Activated T-helper 2 cell treated with anti-CD3 and anti-CD28 coated beads, Interferon-gamma antibody, Interleukin-2, Interleukin-4, amounts not matched to agents 10 μg/mL and 5 μg/mL and 100 μg/mL, durations not matched to agents 14 hours and 24 hours and 36 hours (primary cell): ENCODE measurements around the gene DCDC1. TPM values are rescaled to one million over a fixed set of nuclear protein-coding genes. Genes with fewer than 3 reads are reported as not detected.

Experiments used
- DNase-seq: peaks from one replicate; pipeline ENCODE4 v3.0.0; 2021; ENCODE audit warnings: low spot score
- H3K27ac Mint-ChIP-seq: one replicate; pipeline ENCODE4 v1.8.0; 2021; ENCODE audit warnings: mixed read lengths
- H3K27me3 Mint-ChIP-seq: one replicate; pipeline ENCODE4 v1.8.0; 2021; ENCODE audit warnings: low read depth, mixed read lengths
- H3K36me3 Mint-ChIP-seq: one replicate; pipeline ENCODE4 v1.8.0; 2021; ENCODE audit warnings: low read depth, mixed read lengths
- H3K4me1 Mint-ChIP-seq: one replicate; pipeline ENCODE4 v1.8.0; 2021; ENCODE audit warnings: low read depth, mixed read lengths
- H3K4me3 Mint-ChIP-seq: one replicate; pipeline ENCODE4 v1.8.0; 2021; ENCODE audit warnings: low read depth, mild to moderate bottlenecking, moderate library complexity, mixed read lengths
- H3K9me3 Mint-ChIP-seq: one replicate; pipeline ENCODE4 v1.8.0; 2021; ENCODE audit warnings: mixed read lengths
- intact Hi-C: fragments of 100-400 bp; cut with micrococcal nuclease; formaldehyde crosslinking; loops from one replicate; pipeline ENCODE4 v1.15.1; 2023
- total RNA-seq: library from RNA; stranded (reverse); gene quantifications from 2 replicates; pipeline ENCODE4 v1.2.3, GENCODE V29; 2022

The DCDC1 gene
- total RNA-seq, 1 donor from 2014 or later: not detected

- Mint-ChIP-seq H3K9me3 (no peaks in the 10 kb centered on the region), H3K36me3 (no peaks in the 10 kb centered on the region), H3K27me3 (no peaks in the 10 kb centered on the region), H3K4me1 (no peaks in the 10 kb centered on the region), H3K27ac (no peak overlapping the region), H3K4me3 (no peak overlapping the region)
- intact Hi-C loops: no loop called here
- DNase-seq: no peak
These were observed 263.2 kb downstream of the DCDC1 start for GRCh38 chr11:31106326-31106725.

- no peaks in the 10 kb centered on the region for H3K9me3 Mint-ChIP-seq
- H3K4me1 Mint-ChIP-seq: no peaks in the 10 kb centered on the region
- DNase-seq: no peak
- no peaks in the 10 kb centered on the region for H3K36me3 Mint-ChIP-seq
- intact Hi-C loops: no loop called here
- H3K4me3 Mint-ChIP-seq: no peak overlapping the region
- H3K27ac Mint-ChIP-seq: no peak overlapping the region
- H3K27me3 Mint-ChIP-seq: no peaks in the 10 kb centered on the region
These were observed 266.7 kb downstream of the DCDC1 start for GRCh38 chr11:31102875-31103274.

GRCh38 chr11:31102316-31102715, 267.2 kb downstream of the DCDC1 start:
- intact Hi-C loops: no loop called here

GRCh38 chr11:31096191-31096805, 273.2 kb downstream of the DCDC1 start:
- Mint-ChIP-seq H3K9me3 (no peaks in the 10 kb centered on the region), H3K27me3 (no peaks in the 10 kb centered on the region), H3K36me3 (no peaks in the 10 kb centered on the region), H3K4me1 (no peaks in the 10 kb centered on the region), H3K27ac (no peak overlapping the region), H3K4me3 (no peak overlapping the region)
- intact Hi-C loops: no loop called here
- DNase-seq: no peak

More at GRCh38 chr11:31102316-31102715, 267.2 kb downstream of the DCDC1 start:
- Mint-ChIP-seq H3K36me3 (no peaks in the 10 kb centered on the region), H3K27me3 (no peaks in the 10 kb centered on the region), H3K4me1 (no peaks in the 10 kb centered on the region), H3K4me3 (no peak overlapping the region), H3K27ac (no peak overlapping the region), H3K9me3 (no peaks in the 10 kb centered on the region)
- no peak for DNase-seq

- DNase-seq: no peak
- intact Hi-C loops: no loop called here
- no peak overlapping the region for H3K27ac Mint-ChIP-seq
- H3K27me3 Mint-ChIP-seq: no peaks in the 10 kb centered on the region
- H3K9me3 Mint-ChIP-seq: peaks cover 18% of the 10 kb centered on the region
- no peaks in the 10 kb centered on the region for H3K36me3 Mint-ChIP-seq
- no peak overlapping the region for H3K4me3 Mint-ChIP-seq
- no peaks in the 10 kb centered on the region for H3K4me1 Mint-ChIP-seq
These were observed 276.9 kb downstream of the DCDC1 start for GRCh38 chr11:31092638-31093037.

- Mint-ChIP-seq H3K36me3 (no peaks in the 10 kb centered on the region), H3K4me1 (no peaks in the 10 kb centered on the region), H3K4me3 (no peak overlapping the region), H3K9me3 (peaks cover 18% of the 10 kb centered on the region), H3K27ac (no peak overlapping the region), H3K27me3 (no peaks in the 10 kb centered on the region)
- no peak for DNase-seq
- intact Hi-C loops: no loop called here
These were observed 280.4 kb downstream of the DCDC1 start for GRCh38 chr11:31089117-31089516.

GRCh38 chr11:31069447-31070205, 299.9 kb downstream of the DCDC1 start:
- Mint-ChIP-seq H3K4me1 (no peaks in the 10 kb centered on the region), H3K27ac (no peak overlapping the region), H3K27me3 (no peaks in the 10 kb centered on the region), H3K9me3 (no peaks in the 10 kb centered on the region), H3K4me3 (no peak overlapping the region), H3K36me3 (no peaks in the 10 kb centered on the region)
- DNase-seq: no peak
- intact Hi-C loops: no loop called here

- H3K4me1 Mint-ChIP-seq: no peaks in the 10 kb centered on the region
- intact Hi-C loops: no loop called here
- DNase-seq: no peak
- H3K36me3 Mint-ChIP-seq: no peaks in the 10 kb centered on the region
- H3K4me3 Mint-ChIP-seq: no peak overlapping the region
- H3K27me3 Mint-ChIP-seq: no peaks in the 10 kb centered on the region
- H3K9me3 Mint-ChIP-seq: no peaks in the 10 kb centered on the region
- no peak overlapping the region for H3K27ac Mint-ChIP-seq
These were observed 308.7 kb downstream of the DCDC1 start for GRCh38 chr11:31060880-31061279.

- no peak overlapping the region for H3K27ac Mint-ChIP-seq
- no peaks in the 10 kb centered on the region for H3K4me1 Mint-ChIP-seq
- no peak for DNase-seq
- intact Hi-C loops: no loop called here
- no peaks in the 10 kb centered on the region for H3K9me3 Mint-ChIP-seq
- no peaks in the 10 kb centered on the region for H3K36me3 Mint-ChIP-seq
- no peaks in the 10 kb centered on the region for H3K27me3 Mint-ChIP-seq
- no peak overlapping the region for H3K4me3 Mint-ChIP-seq
These were observed 310.0 kb downstream of the DCDC1 start for GRCh38 chr11:31059529-31059928.

- DNase-seq: no peak
- intact Hi-C loops: no loop called here
- H3K27ac Mint-ChIP-seq: no peak overlapping the region
- H3K4me1 Mint-ChIP-seq: no peaks in the 10 kb centered on the region
- no peak overlapping the region for H3K4me3 Mint-ChIP-seq
- H3K36me3 Mint-ChIP-seq: no peaks in the 10 kb centered on the region
- peaks cover 18% of the 10 kb centered on the region for H3K9me3 Mint-ChIP-seq
- H3K27me3 Mint-ChIP-seq: no peaks in the 10 kb centered on the region
These were observed 319.3 kb downstream of the DCDC1 start for GRCh38 chr11:31050061-31050765.

GRCh38 chr11:31045335-31045734, 324.2 kb downstream of the DCDC1 start:
- no peaks in the 10 kb centered on the region for H3K9me3 Mint-ChIP-seq
- intact Hi-C loops: no loop called here
- no peaks in the 10 kb centered on the region for H3K27me3 Mint-ChIP-seq
- H3K36me3 Mint-ChIP-seq: no peaks in the 10 kb centered on the region
- H3K4me3 Mint-ChIP-seq: no peak overlapping the region
- H3K4me1 Mint-ChIP-seq: no peaks in the 10 kb centered on the region
- no peak for DNase-seq
- no peak overlapping the region for H3K27ac Mint-ChIP-seq

GRCh38 chr11:31030138-31030792, 339.3 kb downstream of the DCDC1 start:
- H3K9me3 Mint-ChIP-seq: no peaks in the 10 kb centered on the region
- no peaks in the 10 kb centered on the region for H3K4me1 Mint-ChIP-seq
- DNase-seq: no peak
- no peaks in the 10 kb centered on the region for H3K36me3 Mint-ChIP-seq
- H3K27ac Mint-ChIP-seq: no peak overlapping the region
- no peak overlapping the region for H3K4me3 Mint-ChIP-seq
- no peaks in the 10 kb centered on the region for H3K27me3 Mint-ChIP-seq
- intact Hi-C loops: no loop called here

- Mint-ChIP-seq H3K4me1 (no peaks in the 10 kb centered on the region), H3K27ac (no peak overlapping the region), H3K27me3 (no peaks in the 10 kb centered on the region), H3K9me3 (no peaks in the 10 kb centered on the region), H3K36me3 (no peaks in the 10 kb centered on the region), H3K4me3 (no peak overlapping the region)
- intact Hi-C loops: no loop called here
- DNase-seq: no peak
These were observed 343.2 kb downstream of the DCDC1 start for GRCh38 chr11:31026315-31026714.
